Erythroblast (primary cell): ENCODE data around the gene FCN1.

ENCODE experiments used
- GATA1 ChIP-seq: IDR thresholded peaks from 2 replicates; pipeline ENCODE4 v1.6.1; 2011; ENCODE audit warnings: low read depth, mild to moderate bottlenecking, control low read depth, low read length, moderate library complexity
- POLR2A ChIP-seq: IDR thresholded peaks from 2 replicates; pipeline ENCODE4 v1.6.1; 2011; ENCODE audit warnings: mild to moderate bottlenecking, low read length

- TF ChIP-seq POLR2A (no peak), GATA1 (no peak)
Observed at GRCh38 chr9:134918646-134919045, 934 bp upstream of the FCN1 start.
